Measurements from ENCODE around the gene IGSF3.
"Not testable (repeated sequence)": the region's sequence is repeated elsewhere in the genome, so short reads cannot be mapped to it uniquely, and the experiment has no call there.

IGSF3 gene

DNA sequence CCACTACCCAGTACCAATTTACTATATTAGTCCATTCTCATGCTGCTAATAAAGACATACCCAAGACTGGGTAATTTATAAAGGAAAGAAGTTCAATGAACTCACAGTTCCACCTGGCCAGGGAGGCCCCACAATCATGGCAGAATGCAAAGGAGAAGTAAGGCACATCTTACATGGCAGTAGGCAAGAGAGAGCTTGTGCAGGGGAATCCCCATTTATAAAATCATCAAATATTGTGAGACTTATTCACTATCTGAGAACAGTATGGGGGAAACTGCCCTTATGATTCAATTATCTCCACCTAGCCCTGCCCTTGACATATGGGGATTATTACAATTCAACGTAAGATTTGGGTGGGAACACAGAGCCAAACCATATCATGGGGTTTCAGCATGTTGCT is 103.1 kb downstream of the IGSF3 start:
- in situ Hi-C loops (cut with HindIII; ENCODE audit: low sequenced_read_pairs), result no loop called here

DNA sequence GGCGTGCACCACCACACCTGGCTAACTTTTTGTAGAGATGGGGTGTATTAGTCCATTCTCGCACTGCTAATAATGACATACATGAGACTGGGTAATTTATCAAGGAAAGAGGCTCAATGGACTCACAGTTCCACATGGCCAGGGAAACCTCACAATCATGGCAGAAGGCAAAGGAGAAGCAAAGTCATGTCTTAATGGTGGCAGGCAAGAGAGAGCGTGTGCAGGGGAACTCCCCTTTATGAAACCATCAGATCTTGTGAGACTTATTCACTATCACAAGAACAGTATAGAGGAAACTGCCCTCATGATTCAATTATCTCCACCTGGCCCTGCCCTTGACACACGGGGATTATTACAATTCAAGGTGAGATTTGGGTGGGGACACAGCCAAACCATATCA is 105.1 kb downstream of the IGSF3 start:
- in situ Hi-C loops (cut with HindIII; ENCODE audit: low sequenced_read_pairs), result not testable (repeated sequence)

DNA sequence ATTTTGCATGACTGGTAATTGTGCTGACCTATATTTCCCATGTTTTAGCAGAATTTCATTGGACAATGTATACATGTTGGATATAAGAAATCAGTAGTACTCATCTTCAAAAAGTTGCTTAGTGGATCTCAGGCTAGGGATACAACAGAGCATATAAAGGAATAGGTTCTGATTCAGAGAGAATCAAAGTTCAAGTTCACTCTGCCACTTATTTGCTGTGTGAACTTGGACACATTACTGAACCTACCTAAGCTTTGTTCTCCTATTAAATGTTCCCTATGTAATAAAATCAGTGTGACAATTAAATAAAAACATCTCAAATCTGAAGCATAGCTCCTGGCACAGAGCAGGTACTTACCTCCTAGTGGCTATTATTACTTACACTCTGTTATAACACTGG is 106.0 kb downstream of the IGSF3 start:
- in situ Hi-C loops (cut with HindIII; ENCODE audit: low sequenced_read_pairs), result no loop called here

DNA sequence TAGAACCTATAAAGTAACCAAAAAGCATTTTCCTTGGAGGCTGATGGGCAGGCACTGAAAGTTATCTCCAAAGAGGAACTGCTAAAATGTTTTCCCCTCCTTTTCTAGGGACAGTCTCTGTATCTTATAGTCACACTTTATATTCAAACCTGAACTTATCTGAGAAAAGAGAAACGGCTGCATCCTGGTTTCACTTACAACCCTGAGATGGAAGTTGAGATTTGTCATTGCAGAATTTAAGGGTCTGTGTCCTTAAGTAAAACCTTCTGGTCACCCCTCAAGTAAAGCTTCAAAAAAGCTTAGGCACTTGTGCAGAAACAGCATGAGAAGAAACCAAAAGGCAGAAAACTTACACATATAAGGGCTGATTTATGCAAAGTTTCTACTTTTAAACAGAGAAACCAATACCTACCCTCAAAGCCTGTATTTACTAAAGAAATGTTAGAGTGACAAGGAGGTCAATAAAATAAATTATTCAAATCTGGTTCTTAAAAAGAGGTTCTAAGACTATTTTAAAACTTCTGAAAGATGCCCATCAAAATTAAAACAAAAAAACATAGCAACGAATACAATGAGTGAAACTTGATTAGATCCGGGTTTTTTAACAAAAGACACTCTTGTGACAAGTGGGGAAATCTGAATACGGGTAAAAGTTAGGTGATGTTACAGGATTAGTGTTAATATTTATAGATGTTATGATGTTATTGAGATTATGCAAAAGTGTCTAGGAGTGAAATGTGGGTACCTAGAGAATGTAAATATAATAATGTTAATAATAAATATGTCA is 106.6 kb downstream of the IGSF3 start:
- in situ Hi-C loops (cut with HindIII; ENCODE audit: low sequenced_read_pairs), result no loop called here

DNA sequence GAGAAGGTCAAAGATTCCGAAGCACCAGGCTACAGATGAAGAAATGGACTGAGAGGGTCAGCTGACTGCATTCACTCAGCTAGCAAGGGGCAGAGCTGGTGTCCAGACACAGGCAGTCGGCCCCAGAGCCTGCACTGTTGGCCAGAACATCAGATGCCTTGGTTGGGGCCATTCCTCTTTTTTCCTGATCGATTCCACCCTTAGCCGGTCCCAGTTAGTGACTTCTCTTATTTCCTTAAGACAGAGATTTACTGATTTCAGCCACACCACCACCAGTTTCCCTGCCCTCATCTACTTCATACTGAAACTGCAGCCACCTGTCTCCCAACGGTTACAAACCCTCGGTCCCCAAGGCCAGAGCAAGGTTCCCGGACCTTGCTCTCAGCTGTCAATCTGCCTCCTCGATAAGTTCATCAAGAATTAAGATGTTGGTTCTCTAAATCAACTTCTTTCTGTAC is 108.2 kb downstream of the IGSF3 start:
- in situ Hi-C loops (cut with HindIII; ENCODE audit: low sequenced_read_pairs), result no loop called here

DNA sequence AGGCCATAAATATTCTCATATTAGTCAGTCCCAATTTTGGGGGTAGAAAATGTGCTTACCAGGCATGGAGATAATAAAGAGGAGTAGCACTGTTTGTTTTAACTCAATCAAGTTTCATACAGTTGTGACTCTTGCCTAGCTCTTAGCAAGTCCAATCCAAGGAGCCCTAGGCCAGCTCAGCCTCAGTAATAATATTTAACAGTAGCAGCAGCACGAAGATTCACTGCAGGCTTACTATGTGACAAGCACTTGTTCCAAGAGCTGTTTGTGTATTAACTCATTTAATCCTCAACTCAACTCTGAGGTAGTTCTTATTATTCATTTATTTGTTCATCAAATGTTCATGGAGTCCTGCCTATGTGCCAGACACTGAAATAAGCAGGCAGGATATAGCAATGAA is 109.0 kb downstream of the IGSF3 start:
- in situ Hi-C loops (cut with HindIII; ENCODE audit: low sequenced_read_pairs), result no loop called here

DNA sequence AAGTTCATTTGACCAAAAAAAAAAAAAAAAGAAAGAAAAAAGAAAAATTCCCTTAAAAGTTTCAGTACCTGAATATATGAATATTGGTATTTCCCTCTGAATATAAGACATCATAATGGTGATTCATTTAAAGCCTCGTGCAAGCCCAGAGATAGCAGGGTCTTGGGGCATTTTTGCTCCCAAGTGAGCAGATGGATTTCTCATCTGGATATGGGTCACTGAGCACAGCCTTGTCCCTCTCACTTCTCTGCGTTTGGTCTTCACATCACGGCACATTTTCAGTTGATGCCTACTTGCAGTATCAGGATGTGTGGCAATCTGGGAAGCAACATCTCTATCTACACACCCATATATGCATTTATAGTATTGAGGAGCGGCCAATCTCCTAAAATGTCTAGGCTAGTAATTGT is 109.4 kb downstream of the IGSF3 start:
- in situ Hi-C loops (cut with HindIII; ENCODE audit: low sequenced_read_pairs), result no loop called here

DNA sequence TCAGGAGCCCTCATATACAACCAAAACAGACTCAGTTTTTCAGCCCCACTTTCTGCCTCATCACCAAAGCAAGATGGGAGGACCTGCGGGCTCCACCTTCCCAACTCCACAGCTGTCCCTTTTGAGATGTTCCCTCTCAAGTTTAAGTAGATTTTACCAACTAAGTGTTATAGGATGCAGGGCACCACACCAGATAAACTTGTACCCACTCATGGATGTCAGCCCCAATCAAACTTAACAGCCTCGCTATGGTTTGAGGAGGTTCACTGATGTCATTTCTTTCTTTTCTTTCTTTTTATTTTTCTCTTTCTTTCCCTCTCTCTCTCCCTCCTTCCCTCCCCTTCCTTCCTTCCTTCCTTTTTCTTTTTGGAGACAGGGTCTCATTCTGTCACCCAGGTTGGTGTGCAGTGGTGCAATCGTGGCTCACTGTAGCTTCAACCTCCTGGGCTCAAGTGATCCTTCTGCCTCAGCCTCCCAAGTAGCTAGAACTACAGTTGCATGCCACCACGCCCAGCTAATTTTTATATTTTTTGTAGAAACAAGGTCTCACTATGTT is 110.1 kb downstream of the IGSF3 start:
- in situ Hi-C loops (cut with HindIII; ENCODE audit: low sequenced_read_pairs), result no loop called here

DNA sequence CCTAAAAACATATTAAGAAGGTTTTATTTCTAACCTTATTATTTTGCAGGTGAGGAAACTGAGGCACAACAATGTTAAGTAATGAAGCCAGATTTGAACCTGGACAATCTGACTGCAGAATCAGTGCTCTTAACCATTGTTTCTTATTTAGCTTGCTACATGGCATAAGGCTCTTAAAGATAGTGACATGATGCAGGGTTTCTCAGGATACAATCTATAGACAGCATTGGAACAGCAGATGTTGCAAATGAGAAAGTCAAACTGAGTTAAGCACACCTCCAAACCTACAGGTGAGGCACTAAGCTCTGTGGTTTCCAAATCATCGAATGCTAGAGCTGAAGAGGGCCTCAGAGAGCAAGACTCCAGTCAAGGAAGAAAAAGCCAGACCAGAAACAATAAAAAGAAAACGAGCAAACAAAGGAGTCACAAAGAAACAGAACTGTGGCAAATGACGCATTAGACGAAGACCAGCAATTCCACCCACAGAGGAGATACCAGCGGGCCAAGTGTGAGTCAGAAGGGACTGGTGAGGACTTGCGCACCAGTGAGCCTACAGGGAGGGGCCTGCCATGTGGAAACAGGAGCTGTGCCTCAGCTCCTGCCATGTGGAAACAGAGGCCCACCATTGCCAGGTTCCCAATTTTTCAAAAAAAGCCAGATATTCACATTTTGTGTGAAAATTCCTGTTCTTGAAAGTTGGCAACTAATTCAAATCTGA is 111.1 kb downstream of the IGSF3 start:
- in situ Hi-C loops (cut with HindIII; ENCODE audit: low sequenced_read_pairs), result no loop called here

DNA sequence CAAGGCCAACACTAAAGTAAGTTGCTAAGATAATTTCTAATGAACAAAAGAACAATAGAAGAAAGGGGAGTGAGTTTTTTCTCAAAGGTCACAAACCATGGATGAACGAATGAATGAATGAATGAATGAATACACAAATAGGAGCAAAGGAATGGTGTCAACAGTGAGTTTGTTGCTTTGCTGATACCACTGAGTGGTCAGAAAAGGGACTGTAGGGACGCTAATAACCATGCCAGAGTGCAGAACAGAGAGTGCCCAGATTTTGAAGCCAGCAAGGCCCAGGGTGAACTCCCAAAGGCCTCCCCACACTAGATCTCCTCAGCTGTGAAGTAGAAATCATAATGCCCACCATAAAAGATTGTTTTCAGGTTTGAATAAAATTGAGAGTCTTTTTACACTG is 112.6 kb downstream of the IGSF3 start:
- in situ Hi-C loops (cut with HindIII; ENCODE audit: low sequenced_read_pairs), result no loop called here

DNA sequence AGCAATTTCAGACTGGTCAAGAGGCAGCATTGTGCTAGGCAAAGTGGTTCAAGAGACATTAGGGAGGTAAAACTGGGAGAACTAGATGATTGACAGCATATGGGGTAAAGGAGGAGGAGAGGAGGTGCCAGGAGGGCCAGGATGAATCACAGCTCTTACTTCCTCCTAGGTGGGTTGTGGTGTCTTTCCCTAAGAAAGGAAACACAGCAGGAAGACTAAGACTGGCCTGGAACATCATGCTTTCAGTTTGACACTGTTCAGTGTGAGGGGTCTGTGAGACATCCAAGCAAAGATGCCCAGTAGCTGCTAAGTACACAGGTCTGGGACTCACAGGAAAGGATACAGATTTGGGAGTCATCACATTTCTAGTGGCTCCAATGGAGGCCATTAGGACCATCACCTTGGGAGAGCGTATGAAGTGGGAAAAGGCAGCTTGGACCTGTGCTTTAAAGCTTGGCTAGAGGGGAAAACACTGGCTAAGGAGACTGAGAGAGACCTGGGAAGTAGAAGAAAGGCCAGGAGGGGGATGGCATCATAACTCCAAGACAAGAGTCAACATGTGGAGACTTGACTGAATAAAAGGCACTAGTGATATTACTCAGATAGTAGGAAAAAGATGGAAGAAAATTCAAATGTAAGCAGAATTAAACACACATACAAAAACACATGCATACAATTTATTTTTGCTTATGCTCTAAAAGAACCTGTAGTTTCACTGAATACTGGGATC is 114.0 kb downstream of the IGSF3 start:
- in situ Hi-C loops (cut with HindIII; ENCODE audit: low sequenced_read_pairs), result no loop called here

DNA sequence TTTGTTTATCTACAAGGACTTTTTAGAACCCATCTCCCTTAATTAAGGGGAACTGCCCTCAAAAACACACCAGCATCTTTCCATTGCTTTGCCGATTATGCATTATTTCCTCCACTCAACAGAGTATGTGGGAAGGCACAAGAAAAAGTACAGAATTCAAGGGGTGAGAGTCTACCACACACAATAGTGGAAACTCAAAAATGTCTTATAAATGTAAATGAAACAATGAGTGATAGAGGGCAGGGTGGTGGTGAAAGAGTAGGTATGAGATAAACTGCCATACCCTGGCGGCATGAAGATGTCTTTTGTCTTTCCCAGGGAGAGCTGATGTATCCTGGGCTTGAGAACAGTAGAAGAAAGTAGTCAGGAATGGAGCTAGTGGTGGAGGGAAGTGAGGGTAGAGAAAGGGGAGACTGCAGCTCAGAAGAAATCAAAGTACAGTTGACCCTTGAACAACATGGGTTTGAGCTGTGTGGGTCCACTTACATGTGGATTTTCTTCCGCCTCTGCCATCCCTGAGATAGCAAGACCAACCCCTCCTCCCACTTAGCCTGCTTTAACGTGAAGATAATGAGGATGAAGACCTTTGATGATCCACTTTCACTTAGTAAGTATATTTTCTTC is 121.1 kb downstream of the IGSF3 start:
- in situ Hi-C loops (cut with HindIII; ENCODE audit: low sequenced_read_pairs), result no loop called here

DNA sequence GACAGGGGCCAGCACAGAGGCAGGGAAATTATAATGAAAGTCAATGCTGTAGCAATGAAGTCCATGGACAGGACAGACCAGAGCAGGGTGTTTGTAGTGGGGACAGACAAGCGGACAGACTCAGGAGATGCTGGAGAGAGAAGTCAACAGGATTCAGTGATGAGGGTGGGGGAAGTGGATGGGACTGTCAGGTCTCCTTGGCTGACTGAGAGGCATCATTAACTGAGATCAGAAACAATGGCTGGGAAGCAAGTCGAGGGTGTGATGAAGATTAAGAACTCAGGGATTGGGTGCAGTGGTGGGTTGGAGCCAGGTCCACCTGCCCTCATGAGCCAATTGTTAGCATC is 122.2 kb downstream of the IGSF3 start:
- in situ Hi-C loops (cut with HindIII; ENCODE audit: low sequenced_read_pairs), result no loop called here

DNA sequence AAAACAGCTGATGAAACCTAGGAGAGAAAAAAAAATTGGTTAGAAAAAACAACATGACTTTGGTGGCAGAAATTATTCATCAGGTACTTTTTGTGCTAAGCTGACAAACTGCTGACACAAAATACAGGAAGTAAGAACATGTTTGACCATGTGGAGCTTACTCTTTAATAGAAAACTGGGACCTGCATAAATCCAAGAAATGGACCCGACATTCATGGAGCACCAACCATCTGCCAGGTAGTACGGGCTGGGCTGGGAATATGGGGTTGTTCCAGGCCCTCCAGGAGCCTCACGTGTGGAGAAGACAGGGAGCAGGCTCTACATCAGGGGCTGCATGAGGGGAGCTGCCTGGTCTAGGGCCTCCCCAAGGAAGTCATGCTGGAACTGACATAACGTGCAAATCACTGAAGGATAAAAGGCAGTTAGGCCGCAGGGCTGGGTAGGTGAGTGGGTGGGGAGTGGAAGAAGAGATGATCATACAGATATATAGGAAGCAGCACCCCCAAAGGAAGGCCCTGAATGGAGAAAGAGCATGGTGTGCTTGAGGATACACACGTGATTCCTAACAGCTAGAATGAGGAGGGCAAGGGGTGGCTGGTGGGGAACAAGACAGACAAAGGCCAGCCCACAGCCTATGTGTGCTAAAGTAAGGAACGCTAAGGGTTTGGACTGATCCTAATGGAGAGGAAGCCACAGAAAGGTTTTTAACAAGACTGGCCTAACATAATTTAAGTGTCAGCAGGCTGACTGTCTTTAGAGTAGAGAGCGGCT is 122.8 kb downstream of the IGSF3 start:
- in situ Hi-C loops (cut with HindIII; ENCODE audit: low sequenced_read_pairs), result no loop called here

DNA sequence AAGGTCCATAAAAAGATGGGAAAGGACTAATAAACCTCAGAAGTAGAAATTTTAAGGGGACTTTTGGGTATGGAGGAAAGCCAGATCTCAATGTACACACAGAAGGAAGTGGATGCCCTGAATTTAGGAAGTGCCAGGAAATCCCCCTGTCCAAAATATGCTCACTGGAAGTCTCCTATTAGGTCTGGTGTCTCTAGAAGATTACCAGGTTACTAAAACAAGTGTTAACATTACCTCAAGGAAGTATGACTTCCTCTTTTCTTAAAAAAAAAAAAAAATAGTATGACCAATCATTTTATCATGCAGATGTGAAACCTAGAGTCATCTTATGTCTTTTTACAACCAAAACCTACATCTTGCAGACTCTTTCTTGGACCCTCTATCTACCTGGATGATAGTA is 127.4 kb downstream of the IGSF3 start:
- in situ Hi-C loops (cut with HindIII; ENCODE audit: low sequenced_read_pairs), result no loop called here

DNA sequence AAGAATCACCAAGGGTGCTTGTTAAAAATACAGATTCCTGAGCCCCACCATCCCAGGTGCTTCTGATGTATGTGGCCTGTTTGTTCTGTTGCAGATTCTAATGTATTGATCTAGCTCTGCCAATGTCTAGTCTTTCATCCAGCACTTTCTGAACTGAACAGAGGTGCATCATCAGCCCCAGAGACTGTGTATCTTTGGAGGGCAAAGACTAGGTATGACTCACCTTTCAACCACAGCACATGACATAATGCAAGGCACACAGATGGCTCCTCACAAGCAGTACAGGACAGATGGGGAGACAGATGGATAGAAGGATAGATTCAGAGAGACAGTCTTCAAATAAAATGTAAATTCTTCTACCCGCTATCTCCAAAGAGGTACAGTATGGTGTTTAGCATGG is 129.0 kb downstream of the IGSF3 start:
- in situ Hi-C loops (cut with HindIII; ENCODE audit: low sequenced_read_pairs), result no loop called here

DNA sequence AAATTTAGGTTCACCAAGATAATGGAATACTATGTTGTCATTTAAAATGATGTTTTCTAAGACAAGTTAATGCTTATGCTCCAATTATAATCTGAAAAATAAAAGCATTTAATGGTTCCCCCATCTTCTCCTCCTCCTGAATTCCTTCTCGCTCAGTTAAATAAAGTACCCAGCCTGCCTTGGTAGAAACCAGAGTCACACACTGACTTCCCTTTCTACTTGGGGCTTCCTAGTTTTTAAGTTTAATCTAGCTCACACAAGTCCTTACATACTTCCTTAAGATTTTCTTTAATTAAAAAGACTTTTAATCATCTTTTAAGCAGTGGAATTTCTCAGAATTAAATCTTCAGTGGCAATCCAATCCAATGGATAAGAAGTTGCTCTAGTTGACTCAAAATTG is 129.6 kb downstream of the IGSF3 start:
- in situ Hi-C loops (cut with HindIII; ENCODE audit: low sequenced_read_pairs), result no loop called here

DNA sequence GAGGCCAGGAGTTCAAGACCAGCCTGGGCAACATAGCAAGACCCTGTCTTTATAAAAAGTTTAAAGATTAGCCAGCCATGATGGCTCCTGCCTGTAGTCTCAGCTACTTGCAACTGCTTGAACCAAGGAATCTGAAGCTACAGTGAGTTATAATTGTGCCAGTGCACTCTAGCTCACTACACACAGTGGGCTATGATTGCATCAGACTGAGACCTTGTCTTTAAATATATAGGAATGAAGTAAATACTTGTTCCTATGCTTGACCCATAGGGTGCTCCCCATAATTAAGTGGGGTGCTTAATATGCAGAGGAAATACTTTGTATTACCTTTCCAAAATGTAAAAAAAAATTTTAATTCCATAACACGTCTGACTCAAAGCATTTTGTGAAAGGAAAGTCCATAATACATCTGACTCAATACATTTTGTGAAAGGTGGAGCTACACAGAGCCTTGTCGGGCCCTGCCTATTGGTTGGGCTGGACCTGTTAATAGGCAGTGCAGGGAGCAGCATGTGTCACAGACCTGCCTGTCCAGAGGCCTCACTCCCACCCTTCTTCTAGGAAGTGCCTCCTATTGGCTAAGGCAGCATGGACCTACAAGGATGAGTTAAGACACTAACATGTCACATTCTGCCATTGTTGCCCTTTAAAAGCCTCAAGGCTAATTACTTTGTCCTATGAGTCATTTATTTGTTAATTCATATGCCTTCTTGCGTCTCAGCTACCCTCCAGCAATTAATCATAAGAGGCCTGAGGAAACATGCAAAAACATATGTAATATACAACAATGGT is 130.3 kb downstream of the IGSF3 start:
- in situ Hi-C loops (cut with HindIII; ENCODE audit: low sequenced_read_pairs), result no loop called here

DNA sequence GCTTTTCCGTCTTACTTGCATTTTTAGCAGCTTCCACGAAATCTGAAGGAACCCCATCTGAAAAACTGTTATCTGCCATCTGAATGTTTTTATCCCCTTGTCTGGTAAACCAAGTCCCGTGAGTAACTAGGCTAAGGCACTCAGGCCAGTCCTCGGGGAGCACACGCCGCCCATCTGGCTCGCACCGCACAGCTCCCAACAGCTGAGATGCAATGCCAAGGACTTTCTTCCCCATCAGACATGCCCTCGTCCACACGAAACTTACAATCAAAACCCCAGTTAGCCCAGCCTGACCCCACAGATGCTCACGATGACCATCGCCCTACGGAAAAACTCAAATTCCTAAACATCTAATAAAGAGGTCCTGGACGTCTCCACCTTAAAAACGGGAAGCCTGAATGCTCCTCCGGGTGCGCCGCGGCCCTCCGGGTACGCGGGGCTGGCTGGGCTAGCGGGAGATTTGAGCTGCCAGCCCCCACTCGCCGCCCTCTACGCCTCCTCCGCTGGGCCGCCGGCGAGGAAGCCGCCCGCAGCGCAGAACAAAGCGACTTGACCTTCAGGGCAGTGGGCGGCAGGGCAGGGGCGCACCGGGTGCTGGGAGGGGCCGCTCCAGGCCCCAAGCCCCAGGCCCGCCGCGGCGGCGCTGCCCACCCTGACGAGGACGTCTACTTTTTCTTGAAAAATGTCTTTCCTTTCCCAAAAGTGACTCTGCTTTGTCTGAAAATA is 133.4 kb downstream of the IGSF3 start:
- in situ Hi-C loops (cut with HindIII; ENCODE audit: low sequenced_read_pairs), result no loop called here

Data from endothelial cell of hepatic sinusoid (primary cell).